HCT116 (cell line): ENCODE data around the gene EXOC6B. TPM values are rescaled to one million over a fixed set of nuclear protein-coding genes. Genes with fewer than 3 reads are reported as not detected.

Source experiments
- ATAC-seq: fragments of 200-7000 bp; cut with Tn5 transposase; 2 replicates; pipeline ENCODE4 v1.9.1; 2020; ENCODE audit warnings: mild to moderate bottlenecking, moderate library complexity
- BruUV-seq: library from RNA; stranded (reverse); fragments of 400-500 nt; replicated peaks from 2 replicates; lab custom pipeline; 2021; lab: Mats Ljungman, UMichigan
- CTCF ChIA-PET: fragments of 300-600 bp; sonication (Branson Sonifier 250); formaldehyde crosslinking; loops from one replicate; lab custom pipeline; 2021; ENCODE audit warnings: antibody characterized with exemption; lab: Charles Lee
- POLR2A ChIA-PET: fragments of 300-600, 350-600 bp; sonication (Branson Sonifier 250); formaldehyde crosslinking; loops from one replicate; lab custom pipeline; 2021; ENCODE audit warnings: antibody characterized with exemption; lab: Charles Lee
- RAD21 ChIA-PET, 2 experiments: fragments of 300-600 bp; sonication (Branson Sonifier 250); formaldehyde crosslinking; loops; one replicate each; lab custom pipeline; 2023; ENCODE audit warnings: low total read pairs in 2 of 2; ENCODE audit not compliant: uncharacterized antibody in 2 of 2, unreplicated experiment in 2 of 2, low non-redundant PET in 1 of 2; lab: Charles Lee
- DNase-seq: peaks from one replicate; pipeline ENCODE4 v3.0.0-alpha.2; 2010; ENCODE audit warnings: low read depth, low spot score
- H2AFZ ChIP-seq: fragments of 200-600 bp; shearing (Covaris generic), sonication (generic); 2 replicates; pipeline ENCODE4 v1.6.1; 2017; ENCODE audit warnings: low read depth, mixed run types, mixed read lengths, antibody characterized with exemption, low read length; ENCODE audit not compliant: poor library complexity, severe bottlenecking
- H3K27ac ChIP-seq: 2 replicates; pipeline ENCODE4 v1.5.1; 2012; ENCODE audit warnings: low read depth, low read length
- H3K27me3 ChIP-seq: fragments of 200-600 bp; sonication (generic); 2 replicates; pipeline ENCODE4 v1.6.1; 2016; ENCODE audit warnings: mixed run types, low read length, mixed read lengths; ENCODE audit not compliant: insufficient read depth
- H3K36me3 ChIP-seq, 2 experiments: fragments of 200-500 bp in 1 of 2; fragments of 200-600 bp in 1 of 2; sonication (Bioruptor generic) in 1 of 2; sonication (generic) in 1 of 2; 2 replicates each; pipeline versions ENCODE4 v1.5.1 to v1.6.1; 2014 to 2016; ENCODE audit warnings: low read length in 2 of 2, inconsistent platforms in 1 of 2, mixed read lengths in 1 of 2, mixed run types in 1 of 2; ENCODE audit not compliant: insufficient read depth in 2 of 2, control insufficient read depth in 1 of 2
- H3K4me1 ChIP-seq, 2 experiments: fragments of 200-600 bp in 1 of 2; sonication (generic) in 1 of 2; 2 replicates each; pipeline versions ENCODE4 v1.5.1 to v1.6.1; 2012 to 2017; ENCODE audit warnings: low read length in 2 of 2, inconsistent platforms in 1 of 2, mild to moderate bottlenecking in 1 of 2, mixed read lengths in 1 of 2, mixed run types in 1 of 2, moderate library complexity in 1 of 2; ENCODE audit not compliant: insufficient read depth in 2 of 2, control insufficient read depth in 1 of 2
- H3K4me2 ChIP-seq: fragments of 200-600 bp; sonication (generic); 2 replicates; pipeline ENCODE4 v1.6.1; 2017; ENCODE audit warnings: mixed run types, low read length, mixed read lengths
- H3K4me3 ChIP-seq, 2 experiments: fragments of 200-600 bp in 1 of 2; sonication (generic) in 1 of 2; replicated peaks in 1 of 2; 2 replicates each; pipeline ENCODE4 v1.5.1; 2011 to 2016; ENCODE audit warnings: low read length in 2 of 2, control low read depth in 1 of 2, low read depth in 1 of 2, mild to moderate bottlenecking in 1 of 2, mixed read lengths in 1 of 2, mixed run types in 1 of 2
- H3K79me2 ChIP-seq: fragments of 200-600 bp; sonication (generic); 2 replicates; pipeline ENCODE4 v1.6.1; 2017; ENCODE audit warnings: mild to moderate bottlenecking, mixed run types, low read length, moderate library complexity, mixed read lengths; ENCODE audit not compliant: insufficient read depth
- H3K9ac ChIP-seq: fragments of 200-600 bp; sonication (generic); 2 replicates; pipeline ENCODE4 v1.6.1; 2016; ENCODE audit warnings: low read length, mixed read lengths
- H3K9me2 ChIP-seq: fragments of 200-600 bp; sonication (generic), shearing (Covaris generic); 2 replicates; pipeline ENCODE4 v1.6.1; 2017; ENCODE audit warnings: mixed run types, mild to moderate bottlenecking, moderate library complexity; ENCODE audit not compliant: insufficient read depth
- H3K9me3 ChIP-seq, 2 experiments: fragments of 200-500 bp in 1 of 2; fragments of 200-600 bp in 1 of 2; sonication (Bioruptor generic) in 1 of 2; sonication (generic) in 1 of 2; 2 replicates each; pipeline ENCODE4 v1.6.1; 2014 to 2017; ENCODE audit warnings: low read length in 2 of 2, mixed read lengths in 2 of 2, inconsistent platforms in 1 of 2, low read depth in 1 of 2, mild to moderate bottlenecking in 1 of 2, mixed run types in 1 of 2, moderate library complexity in 1 of 2; ENCODE audit not compliant: control insufficient read depth in 1 of 2, insufficient read depth in 1 of 2
- H4K20me1 ChIP-seq: fragments of 200-600 bp; sonication (generic), shearing (Covaris generic); 2 replicates; pipeline ENCODE4 v1.6.1; 2017; ENCODE audit warnings: mixed run types, mild to moderate bottlenecking, moderate library complexity; ENCODE audit not compliant: insufficient read depth
- ATF3 ChIP-seq: IDR thresholded peaks from 2 replicates; pipeline ENCODE4 v1.6.1; 2012
- CBX3 ChIP-seq: IDR thresholded peaks from 2 replicates; pipeline ENCODE4 v1.6.1; 2012; ENCODE audit warnings: low read depth
- ELF1 ChIP-seq: IDR thresholded peaks from 2 replicates; pipeline ENCODE4 v1.6.1; 2012; ENCODE audit warnings: low read depth, borderline replicate concordance
- EZH2phosphoT487 ChIP-seq: fragments of 200-600 bp; IDR thresholded peaks from 2 replicates; pipeline ENCODE4 v1.6.1; 2018; ENCODE audit warnings: antibody characterized with exemption, borderline replicate concordance
- FOSL1 ChIP-seq: IDR thresholded peaks from 2 replicates; pipeline ENCODE4 v1.6.1; 2012; ENCODE audit warnings: low read depth
- REST ChIP-seq: IDR thresholded peaks from 2 replicates; pipeline ENCODE4 v1.6.1; 2012; ENCODE audit warnings: low read depth
- ZFX ChIP-seq: fragments of 450-650 bp; IDR thresholded peaks from 2 replicates; pipeline ENCODE4 v1.6.1; 2017
- ZNF274 ChIP-seq: fragments of 200-500 bp; sonication (Bioruptor generic); IDR thresholded peaks from 2 replicates; pipeline ENCODE4 v1.6.1; 2014; ENCODE audit warnings: mild to moderate bottlenecking, low read depth, low read length, inconsistent platforms
- intact Hi-C: fragments of 100-400 bp; cut with micrococcal nuclease; formaldehyde crosslinking; loops from 2 replicates; pipeline ENCODE4 v1.10.0; 2022
- total RNA-seq: library from RNA; stranded (reverse); gene quantifications from one replicate; pipeline ENCODE4 v1.2.1, GENCODE V29; 2021; ENCODE audit not compliant: unreplicated experiment

EXOC6B gene
- total RNA-seq, 1 experiment from 2014 or later = 25.4 TPM

DNA sequence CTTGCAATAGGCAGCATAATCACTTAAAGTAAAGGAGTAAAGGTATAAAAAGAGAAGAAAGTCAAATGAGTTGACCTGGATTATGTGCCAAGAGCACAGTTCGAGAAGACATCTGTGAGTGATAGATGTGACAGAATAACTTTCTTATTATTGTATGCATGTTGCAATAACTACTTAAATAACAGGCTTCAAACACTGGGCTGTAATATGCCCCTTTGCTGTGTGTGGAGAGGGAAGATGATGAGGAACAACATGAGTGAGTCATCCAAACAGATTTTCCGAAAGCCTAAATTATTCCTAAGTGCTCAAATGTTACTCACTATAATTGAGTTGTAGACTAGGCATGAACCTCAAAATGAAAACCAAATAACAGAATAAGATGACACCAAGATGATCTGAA, 328.1 kb downstream of the EXOC6B start:
- no peak for ATAC-seq

More for the DNA sequence above, 328.1 kb downstream of the EXOC6B start:
- no peak overlapping the region for H2AFZ ChIP-seq
- no peaks in the 10 kb centered on the region for H3K36me3 ChIP-seq
- no peak overlapping the region for H3K9ac ChIP-seq
- H3K4me3 ChIP-seq = no peak overlapping the region
- TF ChIP-seq CBX3 (no peak), ZFX (no peak), FOSL1 (no peak), REST (no peak), ATF3 (no peak), EZH2phosphoT487 (no peak), ZNF274 (no peak), ELF1 (no peak)
- TF ChIP-seq, all 23 proteins: peak for 0
- BruUV-seq = no TSS peak
- H3K4me1 ChIP-seq = no peaks in the 10 kb centered on the region
- no peak overlapping the region for H3K27ac ChIP-seq
- DNase-seq = no peak
- no peak overlapping the region for H3K4me2 ChIP-seq
- intact Hi-C loops = no loop called here
- RAD21 ChIA-PET = no interaction called here
- H3K27me3 ChIP-seq = no peaks in the 10 kb centered on the region
- H3K9me2 ChIP-seq = no peaks in the 10 kb centered on the region
- H4K20me1 ChIP-seq = no peaks in the 10 kb centered on the region
- H3K79me2 ChIP-seq = no peaks in the 10 kb centered on the region
- H3K9me3 ChIP-seq = no peaks in the 10 kb centered on the region
- POLR2A ChIA-PET = no interaction called here
- CTCF ChIA-PET = no interaction called here
